ENCODE results near the gene SOHLH1. TPM values are rescaled to one million over a fixed set of nuclear protein-coding genes. Genes with fewer than 3 reads are reported as not detected.

SOHLH1 gene
- total RNA-seq, 1 experiment from 2014 or later = not detected

GRCh38 chr9:135719472-135719871, 20.2 kb upstream of the SOHLH1 start:
- Histone ChIP-seq H3K4me2 (no peak overlapping the region), H2AFZ (no peak overlapping the region), H3K9me2 (ENCODE audit: insufficient read depth) (no peaks in the 10 kb centered on the region), H3K27ac (no peak overlapping the region), H3K4me1 (replicated peaks; ENCODE audit: insufficient read depth) (no peaks in the 10 kb centered on the region), H3K79me2 (ENCODE audit: low read depth) (no peaks in the 10 kb centered on the region), H3K4me3 (no peak overlapping the region), H3K27me3 (ENCODE audit: insufficient read depth, low read depth) (peaks cover 97% of the 10 kb centered on the region), H3F3A (ENCODE audit: insufficient read depth, low read depth) (no peaks in the 10 kb centered on the region), H3K36me3 (ENCODE audit: low read depth) (no peaks in the 10 kb centered on the region), H4K20me1 (ENCODE audit: insufficient read depth) (no peaks in the 10 kb centered on the region), H3K9me3 (ENCODE audit: insufficient read depth, low read depth) (no peaks in the 10 kb centered on the region)
- BruUV-seq (replicated peaks) = no TSS peak
- TF ChIP-seq CTCF (conservative IDR thresholded peaks at IDR 0.05) (no peak), EZH2 (IDR thresholded peaks at IDR 0.05; ENCODE audit: low read depth) (no peak)
- ChIA-PET POLR2A (ENCODE audit: unreplicated experiment) (no interaction called here), CTCF (no interaction called here)
- DNase-seq = no peak
- intact Hi-C loops (cut with micrococcal nuclease; ENCODE audit: unreplicated experiment) = no loop called here

GRCh38 chr9:135718616-135719015, 19.3 kb upstream of the SOHLH1 start:
- CTCF ChIA-PET = no interaction called here
- intact Hi-C loops (cut with micrococcal nuclease; ENCODE audit: unreplicated experiment) = no loop called here
- no peak overlapping the region for H3K4me3 ChIP-seq
- no peak overlapping the region for H2AFZ ChIP-seq
- no peaks in the 10 kb centered on the region for H3F3A ChIP-seq (ENCODE audit: insufficient read depth, low read depth)
- no peaks in the 10 kb centered on the region for H3K4me1 ChIP-seq (replicated peaks; ENCODE audit: insufficient read depth)
- TF ChIP-seq EZH2 (IDR thresholded peaks at IDR 0.05; ENCODE audit: low read depth) (no peak), CTCF (conservative IDR thresholded peaks at IDR 0.05) (no peak)
- H3K9me3 ChIP-seq (ENCODE audit: insufficient read depth, low read depth) = no peaks in the 10 kb centered on the region
- H3K9me2 ChIP-seq (ENCODE audit: insufficient read depth) = no peaks in the 10 kb centered on the region
- H4K20me1 ChIP-seq (ENCODE audit: insufficient read depth) = no peaks in the 10 kb centered on the region
- H3K79me2 ChIP-seq (ENCODE audit: low read depth) = no peaks in the 10 kb centered on the region
- H3K36me3 ChIP-seq (ENCODE audit: low read depth) = no peaks in the 10 kb centered on the region
- H3K27ac ChIP-seq = no peak overlapping the region
- POLR2A ChIA-PET (ENCODE audit: unreplicated experiment) = interaction anchor here (0.7 kb wide), 1 partner anchor 460 kb away, joined by 3 read pairs; no protein-coding TSS in a partner anchor
- no TSS peak for BruUV-seq (replicated peaks)
- peak in 1 of 2 experiments; percentile 32 for DNase-seq
- peaks cover 91% of the 10 kb centered on the region for H3K27me3 ChIP-seq (ENCODE audit: insufficient read depth, low read depth)
- H3K4me2 ChIP-seq = no peak overlapping the region

- no peaks in the 10 kb centered on the region for H3K9me2 ChIP-seq (ENCODE audit: insufficient read depth)
- intact Hi-C loops (cut with micrococcal nuclease; ENCODE audit: unreplicated experiment) = no loop called here
- DNase-seq = no peak
- H3F3A ChIP-seq (ENCODE audit: insufficient read depth, low read depth) = no peaks in the 10 kb centered on the region
- H3K4me3 ChIP-seq = no peak overlapping the region
- H2AFZ ChIP-seq = no peak overlapping the region
- POLR2A ChIA-PET (ENCODE audit: unreplicated experiment) = no interaction called here
- no peaks in the 10 kb centered on the region for H3K9me3 ChIP-seq (ENCODE audit: insufficient read depth, low read depth)
- no peaks in the 10 kb centered on the region for H3K79me2 ChIP-seq (ENCODE audit: low read depth)
- TF ChIP-seq CTCF (conservative IDR thresholded peaks at IDR 0.05) = no peak
- no peak for TF ChIP-seq EZH2 (IDR thresholded peaks at IDR 0.05; ENCODE audit: low read depth)
- BruUV-seq (replicated peaks) = no TSS peak
- H4K20me1 ChIP-seq (ENCODE audit: insufficient read depth) = no peaks in the 10 kb centered on the region
- no peaks in the 10 kb centered on the region for H3K4me1 ChIP-seq (replicated peaks; ENCODE audit: insufficient read depth)
- H3K27me3 ChIP-seq (ENCODE audit: insufficient read depth, low read depth) = peaks cover 91% of the 10 kb centered on the region
- H3K36me3 ChIP-seq (ENCODE audit: low read depth) = no peaks in the 10 kb centered on the region
- H3K27ac ChIP-seq = no peak overlapping the region
- no peak overlapping the region for H3K4me2 ChIP-seq
- CTCF ChIA-PET = no interaction called here
These were observed 18.1 kb upstream of the SOHLH1 start for GRCh38 chr9:135717410-135717809.
